HEK293 (cell line): ENCODE measurements around the gene HEATR5A.

Source experiments
- CTCF ChIA-PET: fragments of 350-600 bp; formaldehyde crosslinking; extraction: SDS; loops from one replicate; lab custom pipeline; 2021; ENCODE audit warnings: antibody characterized with exemption; lab: Yijun Ruan, JAX
- POLR2A ChIA-PET: fragments of 300-600 bp; formaldehyde crosslinking; extraction: SDS; loops from one replicate; lab custom pipeline; 2020; ENCODE audit warnings: antibody characterized with exemption, inconsistent platforms; lab: Yijun Ruan, JAX
- H3K27ac ChIP-seq: fragments of 200-500 bp; sonication (Bioruptor generic); 2 replicates; pipeline ENCODE4 v1.5.1; 2014; ENCODE audit warnings: low read depth, low read length, control low read depth, inconsistent platforms; ENCODE audit errors: extremely low read depth
- H3K36me3 ChIP-seq, 2 experiments: fragments of 200-500 bp in 1 of 2; sonication (Bioruptor generic) in 1 of 2; 1 replicate in 1 of 2; 2 replicates in 1 of 2; pipeline ENCODE4 v1.5.1; 2014 to 2017; ENCODE audit warnings: inconsistent platforms in 2 of 2, low read length in 2 of 2; ENCODE audit not compliant: control insufficient read depth in 2 of 2, insufficient read depth in 1 of 2
- H3K4me1 ChIP-seq: fragments of 200-500 bp; sonication (Bioruptor generic); 2 replicates; pipeline ENCODE4 v1.5.1; 2014; ENCODE audit warnings: mild to moderate bottlenecking, low read length, inconsistent platforms; ENCODE audit not compliant: control insufficient read depth, insufficient read depth
- H3K4me3 ChIP-seq: 2 replicates; pipeline ENCODE4 v1.5.1; 2011; ENCODE audit warnings: low read depth, mild to moderate bottlenecking, control low read depth, low read length, moderate library complexity
- H3K9me3 ChIP-seq: fragments of 200-500 bp; sonication (Bioruptor generic); 2 replicates; pipeline ENCODE4 v1.5.1; 2014; ENCODE audit warnings: low read depth, low read length, inconsistent platforms; ENCODE audit not compliant: control insufficient read depth, insufficient read depth
- ATF2 ChIP-seq: fragments of 450-650 bp; formaldehyde crosslinking; IDR thresholded peaks from 2 replicates; pipeline ENCODE4 v1.5.1; 2016; ENCODE audit warnings: missing biosample characterization, missing genetic modification characterization, low read depth
- BCL11A ChIP-seq: fragments of 450-650 bp; formaldehyde crosslinking; IDR thresholded peaks from 2 replicates; pipeline ENCODE4 v1.5.1; 2016; ENCODE audit warnings: low read depth, missing biosample characterization, missing genetic modification characterization
- SALL2 ChIP-seq: fragments of 450-650 bp; formaldehyde crosslinking; IDR thresholded peaks from 2 replicates; pipeline ENCODE4 v1.5.0; 2017; ENCODE audit warnings: missing biosample characterization, mild to moderate bottlenecking, missing genetic modification characterization, borderline replicate concordance
- SCRT1 ChIP-seq: fragments of 450-650 bp; formaldehyde crosslinking; IDR thresholded peaks from 2 replicates; pipeline ENCODE4 v1.5.1; 2016; ENCODE audit warnings: missing biosample characterization, missing genetic modification characterization, borderline replicate concordance
- SP3 ChIP-seq: fragments of 450-650 bp; formaldehyde crosslinking; IDR thresholded peaks from 2 replicates; pipeline ENCODE4 v1.5.1; 2016; ENCODE audit warnings: missing biosample characterization, missing genetic modification characterization
- TCF7L2 ChIP-seq: IDR thresholded peaks from 2 replicates; pipeline ENCODE4 v1.6.1; 2011; ENCODE audit warnings: low read depth, mild to moderate bottlenecking, inconsistent platforms, low read length, moderate library complexity, borderline replicate concordance
- YY1 ChIP-seq: fragments of 450-650 bp; formaldehyde crosslinking; IDR thresholded peaks from 2 replicates; pipeline ENCODE4 v1.5.1; 2018; ENCODE audit warnings: missing biosample characterization, missing genetic modification characterization
- ZBTB10 ChIP-seq: fragments of 450-650 bp; formaldehyde crosslinking; IDR thresholded peaks from 2 replicates; pipeline ENCODE4 v1.5.1; 2016; ENCODE audit warnings: missing biosample characterization, missing genetic modification characterization
- ZBTB21 ChIP-seq: fragments of 450-650 bp; formaldehyde crosslinking; IDR thresholded peaks from 2 replicates; pipeline ENCODE4 v1.5.1; 2017; ENCODE audit warnings: missing biosample characterization, missing genetic modification characterization
- ZBTB44 ChIP-seq: fragments of 450-650 bp; IDR thresholded peaks from 2 replicates; pipeline ENCODE4 v1.5.1; 2018; ENCODE audit warnings: missing biosample characterization, mild to moderate bottlenecking, missing genetic modification characterization
- ZFP69B ChIP-seq: fragments of 450-650 bp; formaldehyde crosslinking; IDR thresholded peaks from 2 replicates; pipeline ENCODE4 v1.5.1; 2016; ENCODE audit warnings: missing biosample characterization, missing genetic modification characterization
- ZIC2 ChIP-seq: fragments of 450-650 bp; formaldehyde crosslinking; IDR thresholded peaks from 2 replicates; pipeline ENCODE4 v1.5.1; 2016; ENCODE audit warnings: missing biosample characterization, missing genetic modification characterization
- ZNF350 ChIP-seq: fragments of 450-650 bp; formaldehyde crosslinking; IDR thresholded peaks from 2 replicates; pipeline ENCODE4 v1.5.0; 2017; ENCODE audit warnings: missing biosample characterization, mild to moderate bottlenecking, missing genetic modification characterization
- ZNF416 ChIP-seq: fragments of 450-650 bp; formaldehyde crosslinking; IDR thresholded peaks from 2 replicates; pipeline ENCODE4 v1.5.1; 2016; ENCODE audit warnings: missing biosample characterization, missing genetic modification characterization
- ZNF521 ChIP-seq: fragments of 450-650 bp; formaldehyde crosslinking; IDR thresholded peaks from 2 replicates; pipeline ENCODE4 v1.5.1; 2017; ENCODE audit warnings: missing biosample characterization, mild to moderate bottlenecking, missing genetic modification characterization
- ZNF580 ChIP-seq: fragments of 450-650 bp; formaldehyde crosslinking; IDR thresholded peaks from 2 replicates; pipeline ENCODE4 v1.5.1; 2016; ENCODE audit warnings: missing biosample characterization, missing genetic modification characterization
- ZNF664 ChIP-seq: fragments of 450-650 bp; formaldehyde crosslinking; IDR thresholded peaks from 2 replicates; pipeline ENCODE4 v1.5.1; 2016; ENCODE audit warnings: missing biosample characterization, missing genetic modification characterization
- ZNF768 ChIP-seq: fragments of 450-650 bp; formaldehyde crosslinking; IDR thresholded peaks from 2 replicates; pipeline ENCODE4 v1.5.1; 2018; ENCODE audit warnings: missing biosample characterization, mild to moderate bottlenecking, missing genetic modification characterization
- ZNF776 ChIP-seq: fragments of 450-650 bp; formaldehyde crosslinking; IDR thresholded peaks from 2 replicates; pipeline ENCODE4 v1.5.0; 2017; ENCODE audit warnings: missing biosample characterization, missing genetic modification characterization, borderline replicate concordance
- ZNF830 ChIP-seq: fragments of 450-650 bp; IDR thresholded peaks from 2 replicates; pipeline ENCODE4 v1.5.0; 2018; ENCODE audit warnings: missing biosample characterization, missing genetic modification characterization, low read depth, mild to moderate bottlenecking, moderate library complexity
- ZSCAN18 ChIP-seq: fragments of 450-650 bp; formaldehyde crosslinking; IDR thresholded peaks from 2 replicates; pipeline ENCODE4 v1.5.1; 2016; ENCODE audit warnings: missing biosample characterization, missing genetic modification characterization

HEATR5A gene

GRCh38 chr14:31395119-31395518 lies 25.2 kb downstream of the HEATR5A start:
- no peak overlapping the region for H3K27ac ChIP-seq
- no peaks in the 10 kb centered on the region for H3K9me3 ChIP-seq
- peaks cover 30 to 48% of the 10 kb centered on the region in 2 experiments for H3K36me3 ChIP-seq
- TF ChIP-seq ATF2 = no peak
- no peak overlapping the region for H3K4me3 ChIP-seq
- ChIA-PET POLR2A (no interaction called here), CTCF (no interaction called here)
- H3K4me1 ChIP-seq = no peaks in the 10 kb centered on the region

GRCh38 chr14:31391977-31392503 lies 28.3 kb downstream of the HEATR5A start:
- CTCF ChIA-PET = no interaction called here
- POLR2A ChIA-PET = no interaction called here
- Histone ChIP-seq H3K27ac (no peak overlapping the region), H3K36me3 (peaks cover 19 to 34% of the 10 kb centered on the region in 2 experiments), H3K9me3 (no peaks in the 10 kb centered on the region), H3K4me3 (no peak overlapping the region), H3K4me1 (no peaks in the 10 kb centered on the region)
- TF ChIP-seq BCL11A (no peak), ZNF521 (tag by site-specific recombination) (no peak), ZSCAN18 (tag by site-specific recombination) (no peak), ZNF580 (tag by site-specific recombination) (no peak), SALL2 (tag by site-specific recombination) (no peak), ZNF830 (tag by site-specific recombination) (no peak), TCF7L2 (no peak), ZNF350 (tag by site-specific recombination) (no peak), ZBTB21 (no peak)

- no peak overlapping the region for H3K4me3 ChIP-seq
- H3K27ac ChIP-seq = no peak overlapping the region
- peaks cover 16 to 36% of the 10 kb centered on the region in 2 experiments for H3K36me3 ChIP-seq
- no peaks in the 10 kb centered on the region for H3K4me1 ChIP-seq
- ChIA-PET POLR2A (no interaction called here), CTCF (no interaction called here)
- no peak for TF ChIP-seq ZNF768 (tag by site-specific recombination)
- no peak for TF ChIP-seq YY1 (tag by site-specific recombination)
- no peak for TF ChIP-seq ZIC2 (tag by site-specific recombination)
- TF ChIP-seq ZFP69B (tag by site-specific recombination) = no peak
- no peak for TF ChIP-seq SCRT1 (tag by site-specific recombination)
- no peaks in the 10 kb centered on the region for H3K9me3 ChIP-seq
These were observed 28.9 kb downstream of the HEATR5A start for GRCh38 chr14:31391473-31391872.

- no peaks in the 10 kb centered on the region for H3K4me1 ChIP-seq
- no peak overlapping the region for H3K27ac ChIP-seq
- no peaks in the 10 kb centered on the region for H3K9me3 ChIP-seq
- ChIA-PET CTCF (no interaction called here), POLR2A (no interaction called here)
- no peak overlapping the region for H3K4me3 ChIP-seq
- H3K36me3 ChIP-seq = peaks cover 9 to 34% of the 10 kb centered on the region in 2 experiments; a peak in 2 of 3 replicates
- TF ChIP-seq SP3 (tag by site-specific recombination) = no peak
- no peak for TF ChIP-seq ZBTB44 (tag by site-specific recombination)
- no peak for TF ChIP-seq ZNF416 (tag by site-specific recombination)
- TF ChIP-seq ZBTB10 (tag by site-specific recombination) = no peak
- no peak for TF ChIP-seq ZNF664
- no peak for TF ChIP-seq ZNF776 (tag by site-specific recombination)
These were observed 30.4 kb downstream of the HEATR5A start for GRCh38 chr14:31389946-31390345.
